Cardiac muscle cell (in vitro differentiated cells and primary cell): Measurements from ENCODE around the gene SGTA. TPM values are rescaled to one million over a fixed set of nuclear protein-coding genes. Genes with fewer than 3 reads are reported as not detected.

ENCODE experiments used
- DNase-seq, 2 donors: peaks; one replicate each; pipeline versions ENCODE4 v3.0.0 to v3.0.0-alpha.2; 2010 to 2017; ENCODE audit warnings: low read depth in 1 of 2, low spot score in 1 of 2
- H3K27ac ChIP-seq: fragments of 200-600 bp; sonication (generic); 2 replicates; pipeline ENCODE4 v1.5.1; 2016
- H3K27me3 ChIP-seq: fragments of 200-600 bp; sonication (generic); 2 replicates; pipeline ENCODE4 v1.6.0; 2016; ENCODE audit warnings: control low read depth
- H3K36me3 ChIP-seq: fragments of 200-600 bp; sonication (generic); 2 replicates; pipeline ENCODE4 v1.5.1; 2016; ENCODE audit warnings: control low read depth
- H3K4me1 ChIP-seq: fragments of 200-600 bp; sonication (generic); 2 replicates; pipeline ENCODE4 v1.8.1; 2017; ENCODE audit warnings: low read depth, mild to moderate bottlenecking, mixed run types
- H3K4me3 ChIP-seq: fragments of 200-600 bp; sonication (generic); 2 replicates; pipeline ENCODE4 v1.5.1; 2016; ENCODE audit warnings: mild to moderate bottlenecking
- H3K9me3 ChIP-seq: fragments of 200-600 bp; sonication (generic); 2 replicates; pipeline ENCODE4 v1.5.1; 2017; ENCODE audit warnings: low read depth, mild to moderate bottlenecking, control low read depth
- polyA plus RNA-seq: library from polyadenylated mRNA; unstranded; fragments of >200 nt; fragmentation: Nextera tagmentation; extraction: Ambion mirVana; gene quantifications from 2 replicates; pipeline ENCODE4 v1.2.1, GENCODE V29; 2016
- total RNA-seq: library from RNA; depleted of rRNA; stranded (reverse); fragments of >200 nt; gene quantifications from 2 replicates; pipeline ENCODE4 v1.2.3, GENCODE V29; 2016
- TF ChIP-seq, protein P1 (sequence below): IDR thresholded peaks from 2 replicates; pipeline ENCODE4 v1.5.1; 2012; ENCODE audit warnings: low read depth, mild to moderate bottlenecking, low read length

SGTA gene
- total and polyA plus RNA-seq, 2 experiments from 2014 or later: 102 to 135 TPM

DNA sequence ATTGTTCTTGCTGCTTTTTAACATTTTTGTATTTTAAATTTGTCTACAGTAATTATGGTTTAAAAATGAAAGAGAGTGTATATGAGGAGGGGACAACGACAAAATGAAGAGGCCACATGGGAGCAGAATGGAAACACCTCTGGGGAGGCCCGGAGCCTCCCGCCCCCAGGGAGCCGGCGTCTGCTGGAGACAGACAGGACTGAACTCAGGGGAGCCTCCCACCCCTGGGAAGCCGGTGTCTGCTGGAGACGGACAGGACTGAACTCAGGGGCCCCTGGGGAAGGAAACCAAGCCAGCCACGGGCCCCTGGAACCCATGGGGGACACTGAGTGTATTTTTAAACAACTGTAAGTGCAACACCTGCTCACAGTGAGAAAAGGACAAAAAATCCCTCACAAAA lies 26.6 kb downstream of the SGTA start:
- no peak overlapping the region for H3K4me3 ChIP-seq
- DNase-seq: no peak
- peaks cover 7% of the 10 kb centered on the region for H3K36me3 ChIP-seq
- no peak overlapping the region for H3K27ac ChIP-seq
- no peaks in the 10 kb centered on the region for H3K9me3 ChIP-seq
- no peaks in the 10 kb centered on the region for H3K4me1 ChIP-seq
- no peaks in the 10 kb centered on the region for H3K27me3 ChIP-seq
- TF ChIP-seq, protein P1, sequence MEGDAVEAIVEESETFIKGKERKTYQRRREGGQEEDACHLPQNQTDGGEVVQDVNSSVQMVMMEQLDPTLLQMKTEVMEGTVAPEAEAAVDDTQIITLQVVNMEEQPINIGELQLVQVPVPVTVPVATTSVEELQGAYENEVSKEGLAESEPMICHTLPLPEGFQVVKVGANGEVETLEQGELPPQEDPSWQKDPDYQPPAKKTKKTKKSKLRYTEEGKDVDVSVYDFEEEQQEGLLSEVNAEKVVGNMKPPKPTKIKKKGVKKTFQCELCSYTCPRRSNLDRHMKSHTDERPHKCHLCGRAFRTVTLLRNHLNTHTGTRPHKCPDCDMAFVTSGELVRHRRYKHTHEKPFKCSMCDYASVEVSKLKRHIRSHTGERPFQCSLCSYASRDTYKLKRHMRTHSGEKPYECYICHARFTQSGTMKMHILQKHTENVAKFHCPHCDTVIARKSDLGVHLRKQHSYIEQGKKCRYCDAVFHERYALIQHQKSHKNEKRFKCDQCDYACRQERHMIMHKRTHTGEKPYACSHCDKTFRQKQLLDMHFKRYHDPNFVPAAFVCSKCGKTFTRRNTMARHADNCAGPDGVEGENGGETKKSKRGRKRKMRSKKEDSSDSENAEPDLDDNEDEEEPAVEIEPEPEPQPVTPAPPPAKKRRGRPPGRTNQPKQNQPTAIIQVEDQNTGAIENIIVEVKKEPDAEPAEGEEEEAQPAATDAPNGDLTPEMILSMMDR: no peak

DNA sequence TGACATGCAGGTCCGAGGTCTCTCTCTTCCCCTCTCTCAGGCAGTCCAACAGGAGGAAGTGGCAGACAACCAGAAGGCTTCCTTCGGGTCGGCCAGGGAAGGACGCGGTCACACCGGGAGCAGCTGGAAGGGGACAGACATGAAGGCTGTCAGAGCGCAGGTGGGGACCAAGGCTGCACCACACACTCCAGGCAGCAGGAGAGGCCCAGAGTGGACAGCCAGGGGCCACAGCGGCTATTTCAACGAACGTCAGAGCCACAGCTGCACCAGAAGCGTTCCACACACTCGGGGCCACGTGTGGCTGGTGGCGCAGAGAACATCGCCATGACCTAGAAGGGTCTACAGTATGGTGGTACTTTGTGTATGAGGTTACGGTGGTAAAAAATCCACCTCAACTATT lies 27.3 kb downstream of the SGTA start:
- Histone ChIP-seq H3K9me3 (no peaks in the 10 kb centered on the region), H3K27me3 (no peaks in the 10 kb centered on the region), H3K4me3 (no peak overlapping the region), H3K36me3 (peaks cover 7% of the 10 kb centered on the region), H3K4me1 (no peaks in the 10 kb centered on the region), H3K27ac (no peak overlapping the region)
- TF ChIP-seq, protein P1: no peak
- DNase-seq: no peak

DNA sequence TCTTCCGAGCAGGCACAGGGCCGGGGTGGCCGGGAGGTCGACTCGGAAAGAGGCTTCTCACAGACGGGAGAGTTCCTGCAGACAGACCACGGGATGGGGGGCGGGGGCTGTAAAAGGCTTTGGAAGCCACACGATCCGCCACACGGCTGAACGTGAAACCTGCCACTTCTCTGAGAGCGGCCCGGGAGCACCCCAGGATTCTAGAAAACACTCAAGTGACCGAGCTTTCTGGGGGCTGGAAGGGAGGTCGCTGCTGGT lies 27.7 kb downstream of the SGTA start:
- Histone ChIP-seq H3K4me1 (no peaks in the 10 kb centered on the region), H3K27ac (no peak overlapping the region), H3K4me3 (no peak overlapping the region), H3K36me3 (peaks cover 7% of the 10 kb centered on the region), H3K27me3 (no peaks in the 10 kb centered on the region), H3K9me3 (no peaks in the 10 kb centered on the region)
- DNase-seq: no peak
- TF ChIP-seq, protein P1: no peak

DNA sequence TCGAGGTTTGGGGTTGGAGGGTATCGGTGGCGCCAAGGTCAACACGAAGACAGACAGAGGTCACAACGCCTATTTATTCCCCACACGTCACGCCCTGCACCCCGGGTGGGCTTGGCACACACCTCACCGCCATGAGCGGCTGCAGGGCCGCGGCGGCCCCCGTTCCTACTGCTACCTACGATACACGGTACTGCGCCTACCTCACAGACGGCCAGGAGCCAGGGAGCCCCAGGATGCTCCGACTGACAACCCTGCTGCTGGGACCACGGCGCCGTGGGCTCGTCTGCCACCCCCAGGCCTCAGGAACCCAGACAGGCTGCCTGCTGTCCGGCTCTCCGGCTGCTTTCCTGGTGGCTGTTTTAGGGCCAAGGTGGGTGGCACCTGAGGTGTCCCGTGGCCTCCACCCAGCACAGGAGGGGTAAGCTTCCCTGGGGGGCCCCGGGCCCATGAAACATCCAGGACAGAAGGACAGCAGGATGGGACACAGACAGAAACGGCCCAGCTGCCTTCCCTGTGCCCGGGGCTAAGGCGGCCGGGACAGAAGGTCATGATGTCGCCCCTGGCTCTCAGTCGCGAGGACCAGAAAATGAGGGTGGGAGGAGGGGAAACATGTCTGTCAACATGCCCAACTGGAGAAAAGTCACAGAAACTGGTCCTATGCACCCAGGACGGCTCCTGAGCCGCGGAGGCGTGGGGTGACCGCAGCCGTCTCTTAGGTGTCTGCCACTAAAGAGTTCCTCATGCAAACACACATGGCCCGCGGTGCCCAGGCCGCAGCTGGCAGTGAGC lies 28.2 kb downstream of the SGTA start:
- H3K36me3 ChIP-seq: peaks cover 7% of the 10 kb centered on the region
- DNase-seq: no peak

DNA sequence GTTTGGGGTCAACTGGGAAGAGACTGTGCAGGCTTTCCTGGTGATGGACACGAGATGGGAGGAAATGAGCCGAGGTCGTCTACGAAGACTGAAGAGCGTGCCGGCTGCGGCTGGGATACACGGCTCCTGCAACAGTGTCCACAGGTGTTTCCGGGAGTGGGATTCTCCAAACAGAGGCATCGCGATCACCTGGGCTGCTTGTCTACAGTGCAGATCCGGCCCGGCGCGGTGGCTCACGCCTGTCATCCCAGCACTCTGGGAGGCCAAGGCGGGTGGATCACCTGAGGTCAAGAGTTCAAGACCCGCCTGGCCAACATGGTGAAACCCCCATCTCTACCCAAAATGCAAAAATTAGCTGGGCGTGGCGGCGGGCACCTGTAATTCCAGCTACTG lies 31.6 kb downstream of the SGTA start:
- H3K36me3 ChIP-seq: no peaks in the 10 kb centered on the region
- no peak overlapping the region for H3K27ac ChIP-seq
- TF ChIP-seq, protein P1: no peak
- no peak for DNase-seq
- H3K4me3 ChIP-seq: no peak overlapping the region
- H3K9me3 ChIP-seq: no peaks in the 10 kb centered on the region
- peaks cover 6% of the 10 kb centered on the region for H3K27me3 ChIP-seq
- no peaks in the 10 kb centered on the region for H3K4me1 ChIP-seq

More for the DNA sequence above, 28.2 kb downstream of the SGTA start:
- no peaks in the 10 kb centered on the region for H3K9me3 ChIP-seq
- H3K4me3 ChIP-seq: no peak overlapping the region
- no peaks in the 10 kb centered on the region for H3K4me1 ChIP-seq
- H3K27me3 ChIP-seq: no peaks in the 10 kb centered on the region
- TF ChIP-seq, protein P1: no peak
- no peak overlapping the region for H3K27ac ChIP-seq
